CD4-positive, alpha-beta T cell treated with Interleukin-6 at 100 ng/mL for 8 hours (primary cell): ENCODE results near the gene YIF1A.
A peak's percentile ranks its signal among the peaks of the same experiment; 100 is the strongest.
"Not testable (repeated sequence)": the region's sequence is repeated elsewhere in the genome, so short reads cannot be mapped to it uniquely, and the experiment has no call there.

ENCODE experiments used
- DNase-seq: peaks from one replicate; pipeline ENCODE4 v3.0.0-alpha.2; 2020; ENCODE audit warnings: mixed read lengths, low spot score

The YIF1A gene

GRCh38 chr11:66311965-66312548 lies 23.1 kb upstream of the YIF1A start:
- DNase-seq: peak; percentile 99

GRCh38 chr11:66311470-66311964 lies 22.6 kb upstream of the YIF1A start:
- no peak for DNase-seq

GRCh38 chr11:66310803-66311440 lies 22.0 kb upstream of the YIF1A start:
- not testable (repeated sequence) for DNase-seq

GRCh38 chr11:66310324-66310723 lies 21.4 kb upstream of the YIF1A start:
- no peak for DNase-seq

- no peak for DNase-seq
Observed at GRCh38 chr11:66309475-66309874, 20.5 kb upstream of the YIF1A start.

- no peak for DNase-seq
Observed at GRCh38 chr11:66302656-66303055, 13.7 kb upstream of the YIF1A start.

GRCh38 chr11:66299186-66299585 lies 10.2 kb upstream of the YIF1A start:
- no peak for DNase-seq

- no peak for DNase-seq
Observed at GRCh38 chr11:66297610-66298009, 8.7 kb upstream of the YIF1A start.

- no peak for DNase-seq
Observed at GRCh38 chr11:66294626-66295620, 6.0 kb upstream of the YIF1A start.

- no peak for DNase-seq
Observed at GRCh38 chr11:66293777-66294625, 5.1 kb upstream of the YIF1A start.

GRCh38 chr11:66293352-66293751 lies 4.4 kb upstream of the YIF1A start:
- DNase-seq: no peak

- no peak for DNase-seq
Observed at GRCh38 chr11:66292543-66293332, 3.8 kb upstream of the YIF1A start.

GRCh38 chr11:66291706-66292542 lies 3.0 kb upstream of the YIF1A start, which contains the start of gene TMEM151A:
TSS of gene TMEM151A (plus strand) at chr11:66291894. CDS start at chr11:66292014, 120 bp downstream.
- no peak for DNase-seq

- no peak for DNase-seq
Observed at GRCh38 chr11:66291303-66291705, 2.4 kb upstream of the YIF1A start.

- no peak for DNase-seq
Observed at GRCh38 chr11:66290330-66290621, 1.3 kb upstream of the YIF1A start.

- DNase-seq: peak; percentile 79
Observed at GRCh38 chr11:66289548-66290329, 796 bp upstream of the YIF1A start.

- no peak for DNase-seq
Observed at GRCh38 chr11:66287889-66288670, 863 bp downstream of the YIF1A start.

- DNase-seq: no peak
Observed at GRCh38 chr11:66287211-66287888, 1.6 kb downstream of the YIF1A start.
